Activated CD4-positive, alpha-beta T cell treated with anti-CD3 and anti-CD28 coated beads, Interleukin-2, amount 50 U/mL, for 16 hours (primary cell): ENCODE measurements around the gene PLCB3.

Experiments
- DNase-seq: peaks from one replicate; pipeline ENCODE4 v3.0.0-alpha.2; 2020

Gene PLCB3

GRCh38 chr11:64252003-64252872 is 908 bp downstream of the PLCB3 start:
- DNase-seq: no peak

GRCh38 chr11:64253043-64253442 is 1.7 kb downstream of the PLCB3 start:
- DNase-seq: no peak

- no peak for DNase-seq
Observed at GRCh38 chr11:64253481-64253880, 2.2 kb downstream of the PLCB3 start.

GRCh38 chr11:64254326-64254725 is 3.0 kb downstream of the PLCB3 start:
- no peak for DNase-seq

- no peak for DNase-seq
Observed at GRCh38 chr11:64255135-64256128, 4.1 kb downstream of the PLCB3 start.

- no peak for DNase-seq
Observed at GRCh38 chr11:64256300-64256699, 5.0 kb downstream of the PLCB3 start.

GRCh38 chr11:64258356-64258755 is 7.0 kb downstream of the PLCB3 start:
- DNase-seq: no peak

GRCh38 chr11:64258946-64259532 is 7.7 kb downstream of the PLCB3 start:
- DNase-seq: no peak

GRCh38 chr11:64259533-64260067 is 8.3 kb downstream of the PLCB3 start:
- DNase-seq: no peak

GRCh38 chr11:64260147-64260708 is 8.9 kb downstream of the PLCB3 start:
- no peak for DNase-seq

- no peak for DNase-seq
Observed at GRCh38 chr11:64261556-64262080, 10.3 kb downstream of the PLCB3 start.

GRCh38 chr11:64262271-64263002 is 11.1 kb downstream of the PLCB3 start:
- DNase-seq: no peak

GRCh38 chr11:64263021-64263946 is 12.0 kb downstream of the PLCB3 start:
- no peak for DNase-seq

GRCh38 chr11:64263947-64264317 is 12.6 kb downstream of the PLCB3 start:
- no peak for DNase-seq

- no peak for DNase-seq
Observed at GRCh38 chr11:64264371-64264852, 13.1 kb downstream of the PLCB3 start.

- no peak for DNase-seq
Observed at GRCh38 chr11:64265176-64266160, 14.1 kb downstream of the PLCB3 start.

GRCh38 chr11:64266339-64266738 is 15.0 kb downstream of the PLCB3 start:
- DNase-seq: no peak

- DNase-seq: no peak
Observed at GRCh38 chr11:64267207-64267945, 16.0 kb downstream of the PLCB3 start.
